MM.1S (cell line): ENCODE results near the gene AMPH.

ENCODE experiments used
- DNase-seq: peaks from one replicate; pipeline ENCODE4 v3.0.0-alpha.2; 2015
- H2AFZ ChIP-seq: fragments of 300-600 bp; sonication (generic); 2 replicates; pipeline ENCODE4 v1.6.0; 2016; ENCODE audit warnings: antibody characterized with exemption, low read length
- H3F3A ChIP-seq: fragments of 300-600 bp; sonication (generic); 2 replicates; pipeline ENCODE4 v1.6.1; 2016; ENCODE audit warnings: mild to moderate bottlenecking, antibody characterized with exemption, low read length, moderate library complexity, mixed read lengths; ENCODE audit not compliant: insufficient read depth
- H3K27ac ChIP-seq: fragments of 300-600 bp; sonication (generic); 2 replicates; pipeline ENCODE4 v1.5.1; 2016; ENCODE audit warnings: mild to moderate bottlenecking, low read length
- H3K27me3 ChIP-seq: fragments of 300-600 bp; sonication (generic); replicated peaks from 2 replicates; pipeline ENCODE4 v1.6.0; 2016; ENCODE audit warnings: low read length; ENCODE audit not compliant: insufficient read depth
- H3K36me3 ChIP-seq: fragments of 300-600 bp; sonication (generic); replicated peaks from 2 replicates; pipeline ENCODE4 v1.6.1; 2016; ENCODE audit warnings: mild to moderate bottlenecking, low read length, mixed read lengths; ENCODE audit not compliant: insufficient read depth
- H3K4me1 ChIP-seq: fragments of 300-600 bp; sonication (generic); 2 replicates; pipeline ENCODE4 v1.6.1; 2016; ENCODE audit warnings: low read length, mixed read lengths
- H3K4me2 ChIP-seq: fragments of 300-600 bp; sonication (generic); 2 replicates; pipeline ENCODE4 v1.6.0; 2016; ENCODE audit warnings: low read depth, low read length
- H3K4me3 ChIP-seq: fragments of 300-600 bp; sonication (generic); 2 replicates; pipeline ENCODE4 v1.5.1; 2016; ENCODE audit warnings: low read length, mixed read lengths
- H3K79me2 ChIP-seq: fragments of 300-600 bp; sonication (generic); 2 replicates; pipeline ENCODE4 v1.6.1; 2016; ENCODE audit warnings: mixed run types, low read length, mixed read lengths
- H3K9ac ChIP-seq: fragments of 300-600 bp; sonication (generic); 2 replicates; pipeline ENCODE4 v1.6.1; 2016; ENCODE audit warnings: low read length, mixed read lengths
- H3K9me2 ChIP-seq: fragments of 300-600 bp; sonication (generic); replicated peaks from 2 replicates; pipeline ENCODE4 v1.6.1; 2016; ENCODE audit warnings: mild to moderate bottlenecking, low read length, mixed read lengths; ENCODE audit not compliant: insufficient read depth
- H3K9me3 ChIP-seq: fragments of 300-600 bp; sonication (generic); replicated peaks from 2 replicates; pipeline ENCODE4 v1.6.1; 2016; ENCODE audit warnings: mild to moderate bottlenecking, low read length, mixed read lengths; ENCODE audit not compliant: insufficient read depth
- H4K20me1 ChIP-seq: fragments of 300-600 bp; sonication (generic); 2 replicates; pipeline ENCODE4 v1.6.1; 2016; ENCODE audit warnings: mild to moderate bottlenecking, low read length, moderate library complexity, mixed read lengths; ENCODE audit not compliant: insufficient read depth
- CTCF ChIP-seq: fragments of 300-600 bp; sonication (generic); IDR thresholded peaks from 2 replicates; pipeline ENCODE4 v1.5.1; 2016; ENCODE audit warnings: antibody characterized with exemption, low read length, mixed read lengths
- EZH2 ChIP-seq: fragments of 300-600 bp; sonication (generic); optimal IDR thresholded peaks from 2 replicates; pipeline ENCODE3; 2017; ENCODE audit warnings: low read depth, mild to moderate bottlenecking, antibody characterized with exemption, low read length, mixed read lengths
- EZH2phosphoT487 ChIP-seq: fragments of 300-600 bp; sonication (generic); IDR thresholded peaks from 2 replicates; pipeline ENCODE4 v1.6.1; 2018; ENCODE audit warnings: antibody characterized with exemption, low read length

AMPH gene

GRCh38 chr7:38453826-38454225 is 177.3 kb downstream of the AMPH start:
- no peaks in the 10 kb centered on the region for H4K20me1 ChIP-seq
- H3K27ac ChIP-seq = no peak overlapping the region
- no peaks in the 10 kb centered on the region for H3K36me3 ChIP-seq
- no peaks in the 10 kb centered on the region for H3K9me3 ChIP-seq
- no peaks in the 10 kb centered on the region for H3F3A ChIP-seq
- H3K4me3 ChIP-seq = no peak overlapping the region
- no peaks in the 10 kb centered on the region for H3K9me2 ChIP-seq
- no peaks in the 10 kb centered on the region for H3K4me1 ChIP-seq
- no peak overlapping the region for H3K4me2 ChIP-seq
- H3K27me3 ChIP-seq = no peaks in the 10 kb centered on the region
- no peak for TF ChIP-seq CTCF
- TF ChIP-seq EZH2 = no peak
- TF ChIP-seq EZH2phosphoT487 = no peak
- no peak overlapping the region for H2AFZ ChIP-seq
- no peaks in the 10 kb centered on the region for H3K79me2 ChIP-seq
- no peak overlapping the region for H3K9ac ChIP-seq
- DNase-seq = no peak

GRCh38 chr7:38453168-38453567 is 178.0 kb downstream of the AMPH start:
- TF ChIP-seq EZH2phosphoT487 = no peak
- TF ChIP-seq CTCF = no peak
- TF ChIP-seq EZH2 = no peak
- H3K27me3 ChIP-seq = no peaks in the 10 kb centered on the region
- no peak overlapping the region for H3K9ac ChIP-seq
- H3F3A ChIP-seq = no peaks in the 10 kb centered on the region
- H3K27ac ChIP-seq = no peak overlapping the region
- H3K4me1 ChIP-seq = no peaks in the 10 kb centered on the region
- no peak overlapping the region for H3K4me2 ChIP-seq
- no peaks in the 10 kb centered on the region for H4K20me1 ChIP-seq
- no peak for DNase-seq
- no peaks in the 10 kb centered on the region for H3K36me3 ChIP-seq
- H3K9me2 ChIP-seq = no peaks in the 10 kb centered on the region
- no peak overlapping the region for H3K4me3 ChIP-seq
- no peak overlapping the region for H2AFZ ChIP-seq
- H3K9me3 ChIP-seq = no peaks in the 10 kb centered on the region
- H3K79me2 ChIP-seq = no peaks in the 10 kb centered on the region

- no peak overlapping the region for H2AFZ ChIP-seq
- no peak for DNase-seq
- TF ChIP-seq EZH2 (no peak), EZH2phosphoT487 (no peak), CTCF (no peak)
- no peak overlapping the region for H3K4me2 ChIP-seq
- H3K36me3 ChIP-seq = no peaks in the 10 kb centered on the region
- no peaks in the 10 kb centered on the region for H3F3A ChIP-seq
- no peak overlapping the region for H3K27ac ChIP-seq
- H3K27me3 ChIP-seq = no peaks in the 10 kb centered on the region
- no peak overlapping the region for H3K9ac ChIP-seq
- no peak overlapping the region for H3K4me3 ChIP-seq
- no peaks in the 10 kb centered on the region for H4K20me1 ChIP-seq
- H3K79me2 ChIP-seq = no peaks in the 10 kb centered on the region
- no peaks in the 10 kb centered on the region for H3K9me2 ChIP-seq
- no peaks in the 10 kb centered on the region for H3K4me1 ChIP-seq
- H3K9me3 ChIP-seq = no peaks in the 10 kb centered on the region
Observed at GRCh38 chr7:38452681-38453108, 178.5 kb downstream of the AMPH start.
